ENCODE measurements around the gene EPB41L2. TPM values are rescaled to one million over a fixed set of nuclear protein-coding genes. Genes with fewer than 3 reads are reported as not detected.

Gene EPB41L2
- total and polyA plus RNA-seq, 2 donors from 2014 or later: 19.6 to 111 TPM

GRCh38 chr6:130962966-130963365 lies 100.1 kb downstream of the EPB41L2 start:
- no peak for TF ChIP-seq CTCF (IDR thresholded peaks at IDR 0.05; ENCODE audit: borderline replicate concordance, extremely low read depth, insufficient read depth)
- Histone ChIP-seq H3K36me3 (ENCODE audit: control insufficient read depth in 2 of 3, insufficient read depth in 3 of 3, low read length in 3 of 3) (no peaks in the 10 kb centered on the region), H3K27me3 (ENCODE audit: control insufficient read depth, insufficient read depth, low read length) (no peaks in the 10 kb centered on the region), H3K27ac (ENCODE audit: low read depth in 2 of 2, low read length in 2 of 2) (no peak overlapping the region), H3K4me3 (ENCODE audit: low read length in 3 of 3) (no peak overlapping the region), H3K9ac (ENCODE audit: low read length in 3 of 3) (no peak overlapping the region), H3K9me3 (ENCODE audit: control insufficient read depth in 2 of 3, insufficient read depth in 1 of 3, low read length in 3 of 3) (no peaks in the 10 kb centered on the region), H3K4me1 (ENCODE audit: control insufficient read depth in 2 of 3, insufficient read depth in 2 of 3, low read depth in 1 of 3, low read length in 3 of 3) (peaks cover 0 to 1% (median 0%) of the 10 kb centered on the region in 3 donors)
- intact Hi-C loops (cut with DNase I): no loop called here
- no peak for DNase-seq
- FAIRE-seq: no peak

GRCh38 chr6:130961148-130961547 lies 101.9 kb downstream of the EPB41L2 start:
- H3K4me1 ChIP-seq (ENCODE audit: control insufficient read depth in 2 of 3, insufficient read depth in 2 of 3, low read depth in 1 of 3, low read length in 3 of 3): no peaks in the 10 kb centered on the region
- FAIRE-seq: no peak
- no peaks in the 10 kb centered on the region for H3K9me3 ChIP-seq (ENCODE audit: control insufficient read depth in 2 of 3, insufficient read depth in 1 of 3, low read length in 3 of 3)

DNA sequence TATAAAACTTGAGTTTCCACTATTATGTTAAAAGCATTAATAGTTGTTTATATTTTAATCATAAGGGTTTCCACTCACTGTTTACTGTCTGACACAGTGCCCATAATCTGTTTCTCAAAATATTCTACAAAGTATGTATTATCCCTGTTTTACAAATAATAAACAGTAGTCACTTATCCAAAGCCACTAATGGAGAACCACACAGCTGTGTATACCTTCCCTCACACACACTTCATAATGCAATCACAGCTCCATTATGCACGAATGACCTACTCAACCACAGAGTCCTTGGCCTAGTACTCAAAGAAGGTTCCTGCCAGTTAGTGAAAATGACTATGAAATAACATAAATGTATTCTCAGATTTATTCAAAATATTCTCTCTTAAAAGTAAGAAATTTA lies 103.1 kb downstream of the EPB41L2 start:
- Histone ChIP-seq H3K4me3 (ENCODE audit: low read length in 3 of 3) (no peak overlapping the region), H3K27ac (ENCODE audit: low read depth in 2 of 2, low read length in 2 of 2) (no peak overlapping the region), H3K9ac (ENCODE audit: low read length in 3 of 3) (no peak overlapping the region), H3K9me3 (ENCODE audit: control insufficient read depth in 2 of 3, insufficient read depth in 1 of 3, low read length in 3 of 3) (no peaks in the 10 kb centered on the region), H3K36me3 (ENCODE audit: control insufficient read depth in 2 of 3, insufficient read depth in 3 of 3, low read length in 3 of 3) (peaks cover 0 to under 1% (median 0%) of the 10 kb centered on the region in 3 donors), H3K4me1 (ENCODE audit: control insufficient read depth in 2 of 3, insufficient read depth in 2 of 3, low read depth in 1 of 3, low read length in 3 of 3) (no peaks in the 10 kb centered on the region), H3K27me3 (ENCODE audit: control insufficient read depth, insufficient read depth, low read length) (no peaks in the 10 kb centered on the region)
- intact Hi-C loops (cut with DNase I): no loop called here
- DNase-seq (no peak), FAIRE-seq (no peak)
- no peak for TF ChIP-seq CTCF (IDR thresholded peaks at IDR 0.05; ENCODE audit: borderline replicate concordance, extremely low read depth, insufficient read depth)

More at GRCh38 chr6:130961148-130961547, 101.9 kb downstream of the EPB41L2 start:
- no peak overlapping the region for H3K9ac ChIP-seq (ENCODE audit: low read length in 3 of 3)
- intact Hi-C loops (cut with DNase I): no loop called here
- no peak for DNase-seq
- no peak for TF ChIP-seq CTCF (IDR thresholded peaks at IDR 0.05; ENCODE audit: borderline replicate concordance, extremely low read depth, insufficient read depth)
- H3K36me3 ChIP-seq (ENCODE audit: control insufficient read depth in 2 of 3, insufficient read depth in 3 of 3, low read length in 3 of 3): no peaks in the 10 kb centered on the region
- H3K4me3 ChIP-seq (ENCODE audit: low read length in 3 of 3): no peak overlapping the region
- no peaks in the 10 kb centered on the region for H3K27me3 ChIP-seq (ENCODE audit: control insufficient read depth, insufficient read depth, low read length)
- H3K27ac ChIP-seq (ENCODE audit: low read depth in 2 of 2, low read length in 2 of 2): no peak overlapping the region

DNA sequence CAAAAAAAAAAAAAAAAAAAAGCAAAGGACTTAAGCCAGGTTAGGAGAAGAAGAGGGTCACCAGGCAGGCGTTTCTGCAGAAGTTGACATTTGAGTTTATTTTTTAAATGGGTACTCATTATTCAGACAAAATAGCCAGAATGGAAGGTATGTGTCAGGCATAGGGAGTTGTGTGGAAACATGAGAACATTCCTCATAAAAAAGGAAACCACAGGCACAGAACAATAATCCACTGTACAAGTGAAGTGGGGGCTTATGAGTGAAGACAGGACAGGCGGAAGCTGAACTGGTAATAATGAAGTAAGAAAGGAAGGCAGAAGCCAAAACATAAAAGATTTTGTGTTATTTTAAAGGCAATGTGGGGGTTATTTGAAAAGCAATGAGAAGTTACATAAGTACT lies 104.6 kb downstream of the EPB41L2 start:
- no peak for TF ChIP-seq CTCF (IDR thresholded peaks at IDR 0.05; ENCODE audit: borderline replicate concordance, extremely low read depth, insufficient read depth)
- no peaks in the 10 kb centered on the region for H3K9me3 ChIP-seq (ENCODE audit: control insufficient read depth in 2 of 3, insufficient read depth in 1 of 3, low read length in 3 of 3)
- intact Hi-C loops (cut with DNase I): no loop called here
- DNase-seq: no peak
- peaks cover 0 to 2% (median 0%) of the 10 kb centered on the region in 3 donors for H3K36me3 ChIP-seq (ENCODE audit: control insufficient read depth in 2 of 3, insufficient read depth in 3 of 3, low read length in 3 of 3)
- H3K27ac ChIP-seq (ENCODE audit: low read depth in 2 of 2, low read length in 2 of 2): no peak overlapping the region
- H3K9ac ChIP-seq (ENCODE audit: low read length in 3 of 3): no peak overlapping the region
- H3K27me3 ChIP-seq (ENCODE audit: control insufficient read depth, insufficient read depth, low read length): no peaks in the 10 kb centered on the region
- FAIRE-seq: no peak
- H3K4me1 ChIP-seq (ENCODE audit: control insufficient read depth in 2 of 3, insufficient read depth in 2 of 3, low read depth in 1 of 3, low read length in 3 of 3): no peaks in the 10 kb centered on the region
- H3K4me3 ChIP-seq (ENCODE audit: low read length in 3 of 3): no peak overlapping the region

Data from kidney (tissue), 14 donors.